ENCODE results near the gene KDM4C.

The KDM4C gene

GRCh38 chr9:7115606-7116005 lies 357.8 kb downstream of the KDM4C start:
- no peak for DNase-seq

- no peak for DNase-seq
These were observed 360.1 kb downstream of the KDM4C start for GRCh38 chr9:7117676-7118561.

- DNase-seq: no peak
These were observed 360.9 kb downstream of the KDM4C start for GRCh38 chr9:7118633-7119032.

- DNase-seq: no peak
These were observed 361.8 kb downstream of the KDM4C start for GRCh38 chr9:7119612-7120011.

- no peak for DNase-seq
These were observed 363.3 kb downstream of the KDM4C start for GRCh38 chr9:7121055-7121454.

- DNase-seq: no peak
These were observed 363.9 kb downstream of the KDM4C start for GRCh38 chr9:7121664-7122063.

GRCh38 chr9:7123743-7124142 lies 366.0 kb downstream of the KDM4C start:
- no peak for DNase-seq

- DNase-seq: no peak
These were observed 367.5 kb downstream of the KDM4C start for GRCh38 chr9:7125231-7125630.

GRCh38 chr9:7129391-7129790 lies 371.6 kb downstream of the KDM4C start:
- DNase-seq: no peak

GRCh38 chr9:7130266-7130820 lies 372.6 kb downstream of the KDM4C start:
- no peak for DNase-seq

GRCh38 chr9:7132605-7133004 lies 374.8 kb downstream of the KDM4C start:
- no peak for DNase-seq

GRCh38 chr9:7135735-7136134 lies 378.0 kb downstream of the KDM4C start:
- no peak for DNase-seq

- no peak for DNase-seq
These were observed 379.3 kb downstream of the KDM4C start for GRCh38 chr9:7137040-7137439.

- no peak for DNase-seq
These were observed 379.8 kb downstream of the KDM4C start for GRCh38 chr9:7137571-7137970.

- DNase-seq: no peak
These were observed 382.1 kb downstream of the KDM4C start for GRCh38 chr9:7139886-7140285.

GRCh38 chr9:7140401-7140800 lies 382.6 kb downstream of the KDM4C start:
- DNase-seq: no peak

- no peak for DNase-seq
These were observed 385.9 kb downstream of the KDM4C start for GRCh38 chr9:7143645-7144200.

- no peak for DNase-seq
These were observed 386.7 kb downstream of the KDM4C start for GRCh38 chr9:7144265-7145046.

- DNase-seq: no peak
These were observed 387.7 kb downstream of the KDM4C start for GRCh38 chr9:7145361-7146069.

- DNase-seq: no peak
These were observed 388.8 kb downstream of the KDM4C start for GRCh38 chr9:7146582-7146981.

GRCh38 chr9:7147121-7148090 lies 389.6 kb downstream of the KDM4C start:
- no peak for DNase-seq

All from stimulated activated CD4-positive, alpha-beta T cell treated with anti-CD3 and anti-CD28 coated beads, Interleukin-4, amount 100 ng/mL, for 4 hours (primary cell).